HEK293 (cell line): ENCODE data around the gene SARM1.

Experiments used
- CTCF ChIA-PET: fragments of 350-600 bp; formaldehyde crosslinking; extraction: SDS; loops from one replicate; lab custom pipeline; 2021; ENCODE audit warnings: antibody characterized with exemption; lab: Yijun Ruan, JAX
- POLR2A ChIA-PET: fragments of 300-600 bp; formaldehyde crosslinking; extraction: SDS; loops from one replicate; lab custom pipeline; 2020; ENCODE audit warnings: antibody characterized with exemption, inconsistent platforms; lab: Yijun Ruan, JAX
- H3K27ac ChIP-seq: fragments of 200-500 bp; sonication (Bioruptor generic); 2 replicates; pipeline ENCODE4 v1.5.1; 2014; ENCODE audit warnings: low read depth, low read length, control low read depth, inconsistent platforms; ENCODE audit errors: extremely low read depth
- H3K36me3 ChIP-seq, 2 experiments: fragments of 200-500 bp in 1 of 2; sonication (Bioruptor generic) in 1 of 2; 1 replicate in 1 of 2; 2 replicates in 1 of 2; pipeline ENCODE4 v1.5.1; 2014 to 2017; ENCODE audit warnings: inconsistent platforms in 2 of 2, low read length in 2 of 2; ENCODE audit not compliant: control insufficient read depth in 2 of 2, insufficient read depth in 1 of 2
- H3K4me1 ChIP-seq: fragments of 200-500 bp; sonication (Bioruptor generic); 2 replicates; pipeline ENCODE4 v1.5.1; 2014; ENCODE audit warnings: mild to moderate bottlenecking, low read length, inconsistent platforms; ENCODE audit not compliant: control insufficient read depth, insufficient read depth
- H3K4me3 ChIP-seq: 2 replicates; pipeline ENCODE4 v1.5.1; 2011; ENCODE audit warnings: low read depth, mild to moderate bottlenecking, control low read depth, low read length, moderate library complexity
- H3K9me3 ChIP-seq: fragments of 200-500 bp; sonication (Bioruptor generic); 2 replicates; pipeline ENCODE4 v1.5.1; 2014; ENCODE audit warnings: low read depth, low read length, inconsistent platforms; ENCODE audit not compliant: control insufficient read depth, insufficient read depth
- HIC1 ChIP-seq: fragments of 450-650 bp; formaldehyde crosslinking; IDR thresholded peaks from 2 replicates; pipeline ENCODE4 v1.5.1; 2016; ENCODE audit warnings: missing biosample characterization, missing genetic modification characterization
- HOXD13 ChIP-seq: sonication (generic); formaldehyde crosslinking; IDR thresholded peaks from 2 replicates; pipeline ENCODE4 v1.8.0; 2022; ENCODE audit warnings: missing genetic modification reagents, borderline replicate concordance
- KLF10 ChIP-seq: fragments of 450-650 bp; IDR thresholded peaks from 2 replicates; pipeline ENCODE4 v1.5.1; 2018; ENCODE audit warnings: missing biosample characterization, mild to moderate bottlenecking, missing genetic modification characterization
- KLF17 ChIP-seq: fragments of 450-650 bp; formaldehyde crosslinking; IDR thresholded peaks from 2 replicates; pipeline ENCODE4 v1.5.1; 2016; ENCODE audit warnings: missing biosample characterization, missing genetic modification characterization
- SP3 ChIP-seq: fragments of 450-650 bp; formaldehyde crosslinking; IDR thresholded peaks from 2 replicates; pipeline ENCODE4 v1.5.1; 2016; ENCODE audit warnings: missing biosample characterization, missing genetic modification characterization
- WT1 ChIP-seq: fragments of 450-650 bp; formaldehyde crosslinking; IDR thresholded peaks from 2 replicates; pipeline ENCODE4 v1.5.1; 2016; ENCODE audit warnings: missing biosample characterization, missing genetic modification characterization
- YY1 ChIP-seq: fragments of 450-650 bp; formaldehyde crosslinking; IDR thresholded peaks from 2 replicates; pipeline ENCODE4 v1.5.1; 2018; ENCODE audit warnings: missing biosample characterization, missing genetic modification characterization
- ZBTB17 ChIP-seq: fragments of 450-650 bp; formaldehyde crosslinking; IDR thresholded peaks from 2 replicates; pipeline ENCODE4 v1.5.1; 2016; ENCODE audit warnings: missing biosample characterization, missing genetic modification characterization
- ZBTB7A ChIP-seq: fragments of 450-650 bp; formaldehyde crosslinking; IDR thresholded peaks from 2 replicates; pipeline ENCODE4 v1.5.1; 2016; ENCODE audit warnings: low read depth, missing biosample characterization, missing genetic modification characterization
- ZEB2 ChIP-seq: fragments of 450-650 bp; formaldehyde crosslinking; IDR thresholded peaks from 2 replicates; pipeline ENCODE4 v1.5.1; 2016; ENCODE audit warnings: missing biosample characterization, missing genetic modification characterization
- ZNF138 ChIP-seq: fragments of 450-650 bp; formaldehyde crosslinking; IDR thresholded peaks from 2 replicates; pipeline ENCODE4 v1.5.1; 2016; ENCODE audit warnings: missing biosample characterization, missing genetic modification characterization, borderline replicate concordance
- ZNF146 ChIP-seq: fragments of 450-650 bp; formaldehyde crosslinking; IDR thresholded peaks from 2 replicates; pipeline ENCODE4 v1.5.1; 2016; ENCODE audit warnings: missing biosample characterization, missing genetic modification characterization
- ZNF16 ChIP-seq: fragments of 450-650 bp; formaldehyde crosslinking; IDR thresholded peaks from 2 replicates; pipeline ENCODE4 v1.5.1; 2016; ENCODE audit warnings: low read depth, missing biosample characterization, missing genetic modification characterization
- ZNF169 ChIP-seq: fragments of 450-650 bp; formaldehyde crosslinking; IDR thresholded peaks from 2 replicates; pipeline ENCODE4 v1.5.1; 2016; ENCODE audit warnings: missing biosample characterization, missing genetic modification characterization
- ZNF211 ChIP-seq: fragments of 450-650 bp; formaldehyde crosslinking; IDR thresholded peaks from 2 replicates; pipeline ENCODE4 v1.5.1; 2016; ENCODE audit warnings: low read depth, missing biosample characterization, missing genetic modification characterization
- ZNF239 ChIP-seq: fragments of 450-650 bp; formaldehyde crosslinking; IDR thresholded peaks from 2 replicates; pipeline ENCODE4 v1.5.1; 2016; ENCODE audit warnings: missing biosample characterization, missing genetic modification characterization
- ZNF302 ChIP-seq: fragments of 450-650 bp; formaldehyde crosslinking; IDR thresholded peaks from 2 replicates; pipeline ENCODE4 v1.5.1; 2016; ENCODE audit warnings: missing biosample characterization, missing genetic modification characterization, low read depth
- ZNF449 ChIP-seq: fragments of 450-650 bp; formaldehyde crosslinking; IDR thresholded peaks from 2 replicates; pipeline ENCODE4 v1.5.1; 2017; ENCODE audit warnings: missing biosample characterization, mild to moderate bottlenecking, missing genetic modification characterization, moderate library complexity
- ZNF488 ChIP-seq: fragments of 450-650 bp; formaldehyde crosslinking; IDR thresholded peaks from 2 replicates; pipeline ENCODE4 v1.5.1; 2016; ENCODE audit warnings: missing biosample characterization, missing genetic modification characterization
- ZNF560 ChIP-seq: fragments of 450-650 bp; formaldehyde crosslinking; IDR thresholded peaks from 2 replicates; pipeline ENCODE4 v1.5.1; 2017; ENCODE audit warnings: missing biosample characterization, missing genetic modification characterization, borderline replicate concordance
- ZNF571 ChIP-seq: fragments of 450-650 bp; formaldehyde crosslinking; IDR thresholded peaks from 2 replicates; pipeline ENCODE4 v1.5.0; 2017; ENCODE audit warnings: missing biosample characterization, missing genetic modification characterization
- ZNF585B ChIP-seq: fragments of 450-650 bp; formaldehyde crosslinking; IDR thresholded peaks from 2 replicates; pipeline ENCODE4 v1.5.1; 2016; ENCODE audit warnings: missing biosample characterization, missing genetic modification characterization
- ZNF621 ChIP-seq: fragments of 450-650 bp; formaldehyde crosslinking; IDR thresholded peaks from 2 replicates; pipeline ENCODE4 v1.5.1; 2017; ENCODE audit warnings: missing biosample characterization, missing genetic modification characterization
- ZNF670 ChIP-seq: fragments of 450-650 bp; formaldehyde crosslinking; IDR thresholded peaks from 2 replicates; pipeline ENCODE4 v1.5.1; 2016; ENCODE audit warnings: missing biosample characterization, missing genetic modification characterization, low read depth
- ZNF701 ChIP-seq: fragments of 450-650 bp; formaldehyde crosslinking; IDR thresholded peaks from 2 replicates; pipeline ENCODE4 v1.5.1; 2016; ENCODE audit warnings: missing biosample characterization, missing genetic modification characterization
- ZNF707 ChIP-seq: fragments of 450-650 bp; formaldehyde crosslinking; IDR thresholded peaks from 2 replicates; pipeline ENCODE4 v1.5.1; 2016; ENCODE audit warnings: missing biosample characterization, missing genetic modification characterization
- ZNF776 ChIP-seq: fragments of 450-650 bp; formaldehyde crosslinking; IDR thresholded peaks from 2 replicates; pipeline ENCODE4 v1.5.0; 2017; ENCODE audit warnings: missing biosample characterization, missing genetic modification characterization, borderline replicate concordance
- TF ChIP-seq, protein P1 (sequence below): fragments of 450-650 bp; formaldehyde crosslinking; IDR thresholded peaks from 2 replicates; pipeline ENCODE4 v1.5.1; 2016; ENCODE audit warnings: missing biosample characterization, missing genetic modification characterization, borderline replicate concordance
- TF ChIP-seq, protein P2 (sequence below): fragments of 450-650 bp; formaldehyde crosslinking; IDR thresholded peaks from 2 replicates; pipeline ENCODE4 v1.5.1; 2017; ENCODE audit warnings: missing biosample characterization, missing genetic modification characterization

SARM1 gene

DNA sequence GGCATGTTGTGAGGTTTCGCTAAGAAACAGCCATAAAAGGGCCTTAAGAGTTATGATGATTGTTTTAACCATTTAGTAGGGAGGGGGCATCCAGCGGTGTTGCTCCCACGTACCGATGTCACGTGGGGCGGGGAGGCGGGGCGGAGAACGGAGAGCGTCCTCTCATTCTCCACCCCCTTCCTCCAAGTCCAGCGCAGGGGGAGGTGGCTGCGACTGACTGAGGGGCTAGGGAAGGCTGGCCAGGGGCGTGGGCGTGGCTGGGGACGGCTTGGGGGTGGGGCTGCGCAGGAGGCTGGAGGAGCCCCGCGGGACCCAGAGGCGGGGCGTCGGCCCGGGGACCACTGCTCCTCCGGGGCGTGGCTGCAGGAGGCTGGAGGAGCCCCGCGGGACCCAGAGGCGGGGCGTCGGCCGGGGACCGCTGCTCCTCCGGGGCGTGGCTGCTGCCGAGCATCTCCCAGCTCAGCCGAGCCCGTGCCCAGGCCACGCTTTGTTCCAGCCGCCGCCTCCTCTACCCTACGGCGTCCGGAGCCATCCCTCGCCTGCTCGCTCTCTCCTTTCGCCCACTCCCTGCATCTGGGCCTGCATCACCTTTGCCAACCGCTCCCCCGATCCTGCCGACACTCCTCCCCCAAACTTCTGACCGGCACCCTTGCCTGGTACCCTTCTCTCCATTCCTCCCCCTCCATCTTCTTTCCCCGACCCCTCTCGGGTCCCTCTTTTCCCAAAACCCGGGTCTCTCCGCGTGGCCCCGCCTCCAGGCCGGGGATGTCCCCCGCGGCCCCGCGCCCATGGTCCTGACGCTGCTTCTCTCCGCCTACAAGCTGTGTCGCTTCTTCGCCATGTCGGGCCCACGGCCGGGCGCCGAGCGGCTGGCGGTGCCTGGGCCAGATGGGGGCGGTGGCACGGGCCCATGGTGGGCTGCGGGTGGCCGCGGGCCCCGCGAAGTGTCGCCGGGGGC lies at the start of gene SARM1:
Gene SARM1, plus strand, starts transcription at position 450 of the 958 bp plus-strand sequence. Its CDS starts 339 bp downstream, at position 789.
- Histone ChIP-seq H3K4me1 (peaks cover 13% of the 10 kb centered on the region), H3K27ac (peak within 1 kb of the TSS; percentile 87), H3K4me3 (peak within 1 kb of the TSS; percentile 50), H3K9me3 (no peaks in the 10 kb centered on the region), H3K36me3 (no peaks in the 10 kb centered on the region; a peak in 1 of 3 replicates)
- POLR2A ChIA-PET, result interaction anchor here (0.5 to 7.1 kb wide), 7 partner anchors 9 to 36 kb away, joined by 3 to 66 read pairs (median 6); partner anchors contain the start of genes IFT20, POLDIP2, SLC46A1 and TNFAIP1
- CTCF ChIA-PET, result interaction anchor here (1.5 kb wide), 1 partner anchor 46 kb away, joined by 11 read pairs; no protein-coding TSS in a partner anchor
- TF ChIP-seq, protein P1, sequence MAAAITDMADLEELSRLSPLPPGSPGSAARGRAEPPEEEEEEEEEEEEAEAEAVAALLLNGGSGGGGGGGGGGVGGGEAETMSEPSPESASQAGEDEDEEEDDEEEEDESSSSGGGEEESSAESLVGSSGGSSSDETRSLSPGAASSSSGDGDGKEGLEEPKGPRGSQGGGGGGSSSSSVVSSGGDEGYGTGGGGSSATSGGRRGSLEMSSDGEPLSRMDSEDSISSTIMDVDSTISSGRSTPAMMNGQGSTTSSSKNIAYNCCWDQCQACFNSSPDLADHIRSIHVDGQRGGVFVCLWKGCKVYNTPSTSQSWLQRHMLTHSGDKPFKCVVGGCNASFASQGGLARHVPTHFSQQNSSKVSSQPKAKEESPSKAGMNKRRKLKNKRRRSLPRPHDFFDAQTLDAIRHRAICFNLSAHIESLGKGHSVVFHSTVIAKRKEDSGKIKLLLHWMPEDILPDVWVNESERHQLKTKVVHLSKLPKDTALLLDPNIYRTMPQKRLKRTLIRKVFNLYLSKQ (tag by site-specific recombination), result no peak
- TF ChIP-seq SP3 (peak; percentile 91), ZNF488 (tag by site-specific recombination) (no peak), ZNF239 (tag by site-specific recombination) (no peak; the same call in 1 of the 2 replicates), HOXD13 (CRISPR knock-in tag) (no peak), ZNF146 (tag by site-specific recombination) (no peak), ZNF571 (no peak), ZNF621 (tag by site-specific recombination) (no peak), ZNF560 (tag by site-specific recombination) (no peak), ZNF138 (tag by site-specific recombination) (no peak), ZNF449 (no peak), ZNF302 (tag by site-specific recombination) (0 out of 2 replicates have a peak, but pooled peaks have one; percentile 23), KLF17 (tag by site-specific recombination) (peak; percentile 81), KLF10 (peak; percentile 90), ZNF169 (no peak), ZNF585B (no peak), ZNF16 (tag by site-specific recombination) (no peak), ZNF701 (tag by site-specific recombination) (no peak), ZEB2 (peak; percentile 76; the same call in 1 of the 2 replicates), ZNF707 (tag by site-specific recombination) (no peak), ZNF670 (no peak), ZBTB17 (tag by site-specific recombination) (peak; percentile 87), ZNF776 (tag by site-specific recombination) (no peak), ZBTB7A (tag by site-specific recombination) (0 out of 2 replicates have a peak, but pooled peaks have one; percentile 33), YY1 (no peak; the same call in none of the 2 replicates), ZNF211 (tag by site-specific recombination) (no peak), WT1 (tag by site-specific recombination) (peak; percentile 40), HIC1 (tag by site-specific recombination) (peak; percentile 85)
- TF ChIP-seq, protein P2, sequence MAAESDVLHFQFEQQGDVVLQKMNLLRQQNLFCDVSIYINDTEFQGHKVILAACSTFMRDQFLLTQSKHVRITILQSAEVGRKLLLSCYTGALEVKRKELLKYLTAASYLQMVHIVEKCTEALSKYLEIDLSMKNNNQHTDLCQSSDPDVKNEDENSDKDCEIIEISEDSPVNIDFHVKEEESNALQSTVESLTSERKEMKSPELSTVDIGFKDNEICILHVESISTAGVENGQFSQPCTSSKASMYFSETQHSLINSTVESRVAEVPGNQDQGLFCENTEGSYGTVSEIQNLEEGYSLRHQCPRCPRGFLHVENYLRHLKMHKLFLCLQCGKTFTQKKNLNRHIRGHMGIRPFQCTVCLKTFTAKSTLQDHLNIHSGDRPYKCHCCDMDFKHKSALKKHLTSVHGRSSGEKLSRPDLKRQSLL (tag by site-specific recombination), result no peak
